Frontal cortex (tissue), 4 donors: ENCODE results near the gene TTLL8. TPM values are rescaled to one million over a fixed set of nuclear protein-coding genes. Genes with fewer than 3 reads are reported as not detected.

Experiments
- DNase-seq, 2 donors: peaks; one replicate each; pipeline ENCODE4 v3.0.0; 2012; ENCODE audit warnings: low spot score in 2 of 2
- FAIRE-seq: peaks from 2 replicates; lab custom pipeline; 2012; peaks lifted over from hg19 to GRCh38; lab: Jason Lieb, UNC
- total RNA-seq: library from RNA; depleted of rRNA; stranded (reverse); fragments of >200 nt; gene quantifications from one replicate; pipeline ENCODE4 v1.2.3, GENCODE V29; 2014
- donor health status: control.
- donor health status: control.
- donor health status: control.

TTLL8 gene
- total RNA-seq, 1 donor from 2014 or later = not detected

GRCh38 chr22:50027639-50028537 lies 30.2 kb downstream of the TTLL8 start:
- FAIRE-seq (no peak), DNase-seq (no peak)

- DNase-seq (no peak), FAIRE-seq (no peak)
Measured at GRCh38 chr22:50025993-50026392, 32.1 kb downstream of the TTLL8 start.

GRCh38 chr22:50022171-50022819 lies 35.8 kb downstream of the TTLL8 start:
- FAIRE-seq (no peak), DNase-seq (no peak)

GRCh38 chr22:50020606-50021005 lies 37.5 kb downstream of the TTLL8 start:
- FAIRE-seq (no peak), DNase-seq (no peak)

GRCh38 chr22:50019316-50019715 lies 38.8 kb downstream of the TTLL8 start:
- FAIRE-seq = no peak
- DNase-seq = no peak

- FAIRE-seq (no peak), DNase-seq (no peak)
Measured at GRCh38 chr22:50018608-50019285, 39.4 kb downstream of the TTLL8 start.

GRCh38 chr22:50017701-50018224 lies 40.3 kb downstream of the TTLL8 start:
- FAIRE-seq (no peak), DNase-seq (no peak)

GRCh38 chr22:50016988-50017700 lies 41.0 kb downstream of the TTLL8 start:
- no peak for FAIRE-seq
- DNase-seq = no peak

- FAIRE-seq (no peak), DNase-seq (no peak)
Measured at GRCh38 chr22:50016308-50016987, 41.6 kb downstream of the TTLL8 start.

- DNase-seq = no peak
Measured at GRCh38 chr22:50015451-50016307, 42.4 kb downstream of the TTLL8 start.

GRCh38 chr22:50014655-50015401 lies 43.3 kb downstream of the TTLL8 start:
- FAIRE-seq = no peak
- DNase-seq = no peak

More at GRCh38 chr22:50015451-50016307, 42.4 kb downstream of the TTLL8 start:
- no peak for FAIRE-seq

- DNase-seq = no peak
- FAIRE-seq = no peak
Measured at GRCh38 chr22:50014053-50014501, 44.0 kb downstream of the TTLL8 start.

- DNase-seq = no peak
- FAIRE-seq = no peak
Measured at GRCh38 chr22:50012211-50013181, 45.6 kb downstream of the TTLL8 start, which contains the start of gene IL17REL. IL17REL (minus strand) TSS chr22:50012765; CDS start chr22:50012646, 119 bp downstream.

GRCh38 chr22:50011447-50012210 lies 46.5 kb downstream of the TTLL8 start:
- FAIRE-seq = no peak

GRCh38 chr22:50010676-50011446 lies 47.2 kb downstream of the TTLL8 start:
- FAIRE-seq (no peak), DNase-seq (no peak)

More at GRCh38 chr22:50011447-50012210, 46.5 kb downstream of the TTLL8 start:
- DNase-seq = no peak
